Stimulated activated naive CD8-positive, alpha-beta T cell treated with anti-CD3 and anti-CD28 coated beads, Interleukin-15, Interleukin-2, amounts not matched to agents 100 ng/mL and 50 ng/mL, for 24 hours (primary cell): Measurements from ENCODE around the gene NPY4R.
"Not testable (repeated sequence)": the region's sequence is repeated elsewhere in the genome, so short reads cannot be mapped to it uniquely, and the experiment has no call there.

Source experiments
- H3K27ac Mint-ChIP-seq: one replicate; pipeline ENCODE4 v1.8.0; 2021; ENCODE audit warnings: mild to moderate bottlenecking, mixed read lengths
- H3K27me3 Mint-ChIP-seq: one replicate; pipeline ENCODE4 v1.8.0; 2021; ENCODE audit warnings: mixed read lengths
- H3K36me3 Mint-ChIP-seq: one replicate; pipeline ENCODE4 v1.8.0; 2021; ENCODE audit warnings: low read depth, mixed read lengths
- H3K4me1 Mint-ChIP-seq: one replicate; pipeline ENCODE4 v1.8.0; 2021; ENCODE audit warnings: low read depth, mixed read lengths
- H3K4me3 Mint-ChIP-seq: one replicate; pipeline ENCODE4 v1.8.0; 2021; ENCODE audit warnings: mild to moderate bottlenecking, mixed read lengths
- H3K9me3 Mint-ChIP-seq: one replicate; pipeline ENCODE4 v1.8.0; 2021; ENCODE audit warnings: mixed read lengths

NPY4R gene

GRCh38 chr10:46470134-46470533 is 4.4 kb upstream of the NPY4R start:
- H3K36me3 Mint-ChIP-seq, H3K27me3 Mint-ChIP-seq, H3K4me1 Mint-ChIP-seq, H3K9me3 Mint-ChIP-seq, H3K27ac Mint-ChIP-seq, H3K4me3 Mint-ChIP-seq: not testable (repeated sequence)

GRCh38 chr10:46468119-46468809 is 2.5 kb upstream of the NPY4R start:
- not testable (repeated sequence) for H3K4me3 Mint-ChIP-seq, H3K4me1 Mint-ChIP-seq, H3K27ac Mint-ChIP-seq, H3K27me3 Mint-ChIP-seq, H3K36me3 Mint-ChIP-seq, H3K9me3 Mint-ChIP-seq

GRCh38 chr10:46463608-46464007 is 2.1 kb downstream of the NPY4R start:
- H3K36me3 Mint-ChIP-seq, H3K4me3 Mint-ChIP-seq, H3K4me1 Mint-ChIP-seq, H3K9me3 Mint-ChIP-seq, H3K27ac Mint-ChIP-seq, H3K27me3 Mint-ChIP-seq: not testable (repeated sequence)

- not testable (repeated sequence) for H3K4me3 Mint-ChIP-seq, H3K4me1 Mint-ChIP-seq, H3K9me3 Mint-ChIP-seq, H3K27ac Mint-ChIP-seq, H3K27me3 Mint-ChIP-seq, H3K36me3 Mint-ChIP-seq
Measured at GRCh38 chr10:46462276-46462675, 3.5 kb downstream of the NPY4R start.

GRCh38 chr10:46459579-46459978 is 6.2 kb downstream of the NPY4R start:
- not testable (repeated sequence) for H3K4me1 Mint-ChIP-seq, H3K27me3 Mint-ChIP-seq, H3K36me3 Mint-ChIP-seq, H3K4me3 Mint-ChIP-seq, H3K27ac Mint-ChIP-seq, H3K9me3 Mint-ChIP-seq

GRCh38 chr10:46457071-46457470 is 8.7 kb downstream of the NPY4R start:
- H3K9me3 Mint-ChIP-seq, H3K4me3 Mint-ChIP-seq, H3K36me3 Mint-ChIP-seq, H3K4me1 Mint-ChIP-seq, H3K27me3 Mint-ChIP-seq, H3K27ac Mint-ChIP-seq: not testable (repeated sequence)

- not testable (repeated sequence) for H3K9me3 Mint-ChIP-seq, H3K36me3 Mint-ChIP-seq, H3K27me3 Mint-ChIP-seq, H3K27ac Mint-ChIP-seq, H3K4me1 Mint-ChIP-seq, H3K4me3 Mint-ChIP-seq
Measured at GRCh38 chr10:46455992-46456391, 9.8 kb downstream of the NPY4R start.

GRCh38 chr10:46451365-46451764 is 14.4 kb downstream of the NPY4R start:
- H3K27me3 Mint-ChIP-seq, H3K36me3 Mint-ChIP-seq, H3K27ac Mint-ChIP-seq, H3K9me3 Mint-ChIP-seq, H3K4me1 Mint-ChIP-seq, H3K4me3 Mint-ChIP-seq: not testable (repeated sequence)

GRCh38 chr10:46450829-46451228 is 14.9 kb downstream of the NPY4R start:
- not testable (repeated sequence) for H3K27ac Mint-ChIP-seq, H3K4me3 Mint-ChIP-seq, H3K27me3 Mint-ChIP-seq, H3K36me3 Mint-ChIP-seq, H3K4me1 Mint-ChIP-seq, H3K9me3 Mint-ChIP-seq

GRCh38 chr10:46447439-46447838 is 18.3 kb downstream of the NPY4R start:
- H3K4me3 Mint-ChIP-seq, H3K9me3 Mint-ChIP-seq, H3K36me3 Mint-ChIP-seq, H3K4me1 Mint-ChIP-seq, H3K27ac Mint-ChIP-seq, H3K27me3 Mint-ChIP-seq: not testable (repeated sequence)

GRCh38 chr10:46445389-46446122 is 20.2 kb downstream of the NPY4R start:
- not testable (repeated sequence) for H3K4me1 Mint-ChIP-seq, H3K4me3 Mint-ChIP-seq, H3K36me3 Mint-ChIP-seq

GRCh38 chr10:46443422-46443821 is 22.3 kb downstream of the NPY4R start:
- H3K27ac Mint-ChIP-seq, H3K9me3 Mint-ChIP-seq, H3K27me3 Mint-ChIP-seq, H3K4me3 Mint-ChIP-seq, H3K36me3 Mint-ChIP-seq, H3K4me1 Mint-ChIP-seq: not testable (repeated sequence)

More at GRCh38 chr10:46445389-46446122, 20.2 kb downstream of the NPY4R start:
- H3K27ac Mint-ChIP-seq, H3K9me3 Mint-ChIP-seq, H3K27me3 Mint-ChIP-seq: not testable (repeated sequence)

GRCh38 chr10:46442706-46443275 is 23.0 kb downstream of the NPY4R start:
- not testable (repeated sequence) for H3K9me3 Mint-ChIP-seq

GRCh38 chr10:46441837-46442278 is 23.9 kb downstream of the NPY4R start:
- not testable (repeated sequence) for H3K9me3 Mint-ChIP-seq, H3K4me1 Mint-ChIP-seq, H3K4me3 Mint-ChIP-seq, H3K36me3 Mint-ChIP-seq, H3K27ac Mint-ChIP-seq, H3K27me3 Mint-ChIP-seq

More at GRCh38 chr10:46442706-46443275, 23.0 kb downstream of the NPY4R start:
- not testable (repeated sequence) for H3K4me3 Mint-ChIP-seq, H3K36me3 Mint-ChIP-seq, H3K27ac Mint-ChIP-seq, H3K4me1 Mint-ChIP-seq, H3K27me3 Mint-ChIP-seq

- not testable (repeated sequence) for H3K4me3 Mint-ChIP-seq, H3K27me3 Mint-ChIP-seq, H3K27ac Mint-ChIP-seq, H3K9me3 Mint-ChIP-seq, H3K36me3 Mint-ChIP-seq, H3K4me1 Mint-ChIP-seq
Measured at GRCh38 chr10:46440942-46441341, 24.8 kb downstream of the NPY4R start.

- not testable (repeated sequence) for H3K27ac Mint-ChIP-seq, H3K4me1 Mint-ChIP-seq, H3K9me3 Mint-ChIP-seq, H3K27me3 Mint-ChIP-seq, H3K4me3 Mint-ChIP-seq, H3K36me3 Mint-ChIP-seq
Measured at GRCh38 chr10:46423550-46423949, 42.2 kb downstream of the NPY4R start.
